ENCODE measurements around the gene RAB41. TPM values are rescaled to one million over a fixed set of nuclear protein-coding genes. Genes with fewer than 3 reads are reported as not detected.

The RAB41 gene
- total RNA-seq, 1 experiment from 2014 or later = not detected

DNA sequence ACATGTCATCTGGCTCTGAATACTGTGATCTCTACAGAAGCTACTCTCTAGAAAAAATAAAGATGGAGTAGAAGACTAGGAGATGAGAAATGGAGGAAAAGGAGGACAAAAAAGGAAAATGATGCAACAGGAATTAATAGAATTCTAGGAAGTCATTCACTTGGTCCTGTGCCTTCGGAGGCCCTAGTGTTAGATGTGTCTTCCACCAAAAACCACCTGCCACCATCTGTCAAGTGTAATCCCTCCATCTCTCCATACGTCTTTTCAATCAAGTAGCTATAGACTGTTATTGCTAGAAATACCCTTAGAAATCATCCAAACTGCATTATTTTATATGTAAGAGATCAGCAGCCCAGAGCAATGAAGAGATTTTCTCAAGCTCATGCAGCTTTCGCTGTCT, 2.9 kb upstream of the RAB41 start:
- ATAC-seq (no peak), DNase-seq (no peak)
- Histone ChIP-seq H3K4me1 (ENCODE audit: insufficient read depth, low read length) (no peaks in the 10 kb centered on the region), H3K79me2 (ENCODE audit: low read length) (no peaks in the 10 kb centered on the region), H4K20me1 (ENCODE audit: low read length) (no peaks in the 10 kb centered on the region), H3K4me3 (ENCODE audit: low read length) (no peak overlapping the region), H3F3A (ENCODE audit: low read length, unreplicated experiment) (no peaks in the 10 kb centered on the region), H3K9ac (ENCODE audit: low read length) (no peak overlapping the region), H3K27me3 (ENCODE audit: low read length) (no peaks in the 10 kb centered on the region), H3K27ac (ENCODE audit: low read length) (no peak overlapping the region), H3K36me3 (ENCODE audit: low read depth, low read length) (no peaks in the 10 kb centered on the region), H3K9me3 (ENCODE audit: low read length) (no peaks in the 10 kb centered on the region), H3K9me2 (replicated peaks; ENCODE audit: low read length) (no peaks in the 10 kb centered on the region), H2AFZ (ENCODE audit: low read length) (no peak overlapping the region), H3K4me2 (ENCODE audit: low read length) (no peak overlapping the region)
- TF ChIP-seq, protein P1, sequence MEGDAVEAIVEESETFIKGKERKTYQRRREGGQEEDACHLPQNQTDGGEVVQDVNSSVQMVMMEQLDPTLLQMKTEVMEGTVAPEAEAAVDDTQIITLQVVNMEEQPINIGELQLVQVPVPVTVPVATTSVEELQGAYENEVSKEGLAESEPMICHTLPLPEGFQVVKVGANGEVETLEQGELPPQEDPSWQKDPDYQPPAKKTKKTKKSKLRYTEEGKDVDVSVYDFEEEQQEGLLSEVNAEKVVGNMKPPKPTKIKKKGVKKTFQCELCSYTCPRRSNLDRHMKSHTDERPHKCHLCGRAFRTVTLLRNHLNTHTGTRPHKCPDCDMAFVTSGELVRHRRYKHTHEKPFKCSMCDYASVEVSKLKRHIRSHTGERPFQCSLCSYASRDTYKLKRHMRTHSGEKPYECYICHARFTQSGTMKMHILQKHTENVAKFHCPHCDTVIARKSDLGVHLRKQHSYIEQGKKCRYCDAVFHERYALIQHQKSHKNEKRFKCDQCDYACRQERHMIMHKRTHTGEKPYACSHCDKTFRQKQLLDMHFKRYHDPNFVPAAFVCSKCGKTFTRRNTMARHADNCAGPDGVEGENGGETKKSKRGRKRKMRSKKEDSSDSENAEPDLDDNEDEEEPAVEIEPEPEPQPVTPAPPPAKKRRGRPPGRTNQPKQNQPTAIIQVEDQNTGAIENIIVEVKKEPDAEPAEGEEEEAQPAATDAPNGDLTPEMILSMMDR (conservative IDR thresholded peaks at IDR 0.05; ENCODE audit: low read depth, low read length) = no peak
- TF ChIP-seq EZH2phosphoT487 (IDR thresholded peaks at IDR 0.05; ENCODE audit: borderline replicate concordance, low read length) (no peak), EZH2 (IDR thresholded peaks at IDR 0.05; ENCODE audit: low read length, unreplicated experiment) (no peak)
- intact Hi-C loops (cut with micrococcal nuclease) = no loop called here
- no TSS peak for BruUV-seq (replicated peaks)
- POLR2A ChIA-PET (ENCODE audit: unreplicated experiment) = no interaction called here
- CTCF ChIA-PET = no interaction called here

DNA sequence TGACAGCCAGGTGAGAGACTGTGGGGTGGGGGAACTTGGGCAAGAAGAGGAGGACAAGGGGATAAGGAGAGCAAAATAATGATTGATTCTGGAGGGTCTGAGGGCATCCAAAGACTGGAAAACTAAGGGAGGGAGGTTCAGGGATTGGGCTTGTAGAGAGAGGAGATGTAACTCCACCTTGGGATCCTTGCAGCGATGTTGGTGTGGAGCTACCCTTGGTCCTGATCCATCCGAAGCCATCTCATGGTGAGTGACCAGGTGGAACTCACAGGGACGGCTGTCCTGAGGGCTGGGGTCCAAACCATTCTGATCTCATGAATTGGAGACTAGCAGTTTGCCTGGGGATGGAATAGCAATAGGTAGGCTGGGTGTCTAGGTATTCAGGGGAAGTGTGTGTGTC, 1.4 kb upstream of the RAB41 start:
- ChIA-PET CTCF (no interaction called here), POLR2A (ENCODE audit: unreplicated experiment) (interaction anchor here (0.6 kb wide), 1 partner anchor 272 kb away, joined by 3 read pairs; no protein-coding TSS in a partner anchor)
- no peaks in the 10 kb centered on the region for H3K4me1 ChIP-seq (ENCODE audit: insufficient read depth, low read length)
- no peak overlapping the region for H3K4me2 ChIP-seq (ENCODE audit: low read length)
- no peak overlapping the region for H3K9ac ChIP-seq (ENCODE audit: low read length)
- no peaks in the 10 kb centered on the region for H3K36me3 ChIP-seq (ENCODE audit: low read depth, low read length)
- H3K4me3 ChIP-seq (ENCODE audit: low read length) = no peak overlapping the region
- H3F3A ChIP-seq (ENCODE audit: low read length, unreplicated experiment) = no peaks in the 10 kb centered on the region
- BruUV-seq (replicated peaks) = no TSS peak
- TF ChIP-seq, protein P1 (conservative IDR thresholded peaks at IDR 0.05; ENCODE audit: low read depth, low read length) = no peak
- TF ChIP-seq EZH2phosphoT487 (IDR thresholded peaks at IDR 0.05; ENCODE audit: borderline replicate concordance, low read length) (no peak), EZH2 (IDR thresholded peaks at IDR 0.05; ENCODE audit: low read length, unreplicated experiment) (no peak)
- H4K20me1 ChIP-seq (ENCODE audit: low read length) = no peaks in the 10 kb centered on the region
- no peaks in the 10 kb centered on the region for H3K27me3 ChIP-seq (ENCODE audit: low read length)
- DNase-seq (no peak), ATAC-seq (no peak)
- intact Hi-C loops (cut with micrococcal nuclease) = no loop called here
- no peaks in the 10 kb centered on the region for H3K9me2 ChIP-seq (replicated peaks; ENCODE audit: low read length)
- H3K79me2 ChIP-seq (ENCODE audit: low read length) = no peaks in the 10 kb centered on the region
- H3K9me3 ChIP-seq (ENCODE audit: low read length) = no peaks in the 10 kb centered on the region
- no peak overlapping the region for H3K27ac ChIP-seq (ENCODE audit: low read length)
- H2AFZ ChIP-seq (ENCODE audit: low read length) = no peak overlapping the region

DNA sequence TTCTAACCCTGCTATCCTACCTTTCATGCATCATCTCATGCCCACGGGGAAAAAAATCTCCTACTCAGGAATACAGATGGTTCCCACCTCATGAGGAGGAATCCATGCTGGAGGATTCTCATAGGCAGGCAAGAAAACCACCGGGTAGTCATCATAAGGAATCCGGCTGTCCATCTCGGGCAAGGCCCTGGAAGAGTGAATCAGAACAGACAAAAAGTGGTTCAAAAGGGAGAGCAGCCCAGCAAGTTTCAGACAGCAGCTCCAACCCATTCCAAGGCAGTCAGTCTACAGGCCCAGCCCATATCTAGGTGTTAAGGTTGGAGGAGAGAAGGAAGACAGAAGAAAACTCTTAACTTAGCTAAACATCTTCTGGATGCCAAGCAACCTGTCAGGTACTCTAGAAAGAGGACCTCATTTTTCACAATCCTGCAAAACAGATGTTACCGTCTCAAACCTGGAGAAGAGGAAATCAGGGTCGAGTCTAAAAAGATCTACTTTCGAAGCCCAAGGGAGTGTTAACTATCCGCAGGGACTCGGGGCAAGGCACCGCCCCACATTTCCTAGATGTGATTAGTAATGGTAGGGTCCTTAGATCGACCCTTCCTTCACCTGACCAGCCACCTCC, 7.3 kb downstream of the RAB41 start:
- no peak for TF ChIP-seq EZH2 (IDR thresholded peaks at IDR 0.05; ENCODE audit: low read length, unreplicated experiment)
- TF ChIP-seq, protein P1 (conservative IDR thresholded peaks at IDR 0.05; ENCODE audit: low read depth, low read length) = no peak
- no peak for TF ChIP-seq EZH2phosphoT487 (IDR thresholded peaks at IDR 0.05; ENCODE audit: borderline replicate concordance, low read length)
- CTCF ChIA-PET = interaction anchor here (0.7 to 2.0 kb wide), 2 partner anchors 156 to 188 kb away, joined by 3 to 8 read pairs; partner anchors contain the start of gene IGBP1
- peaks cover 5% of the 10 kb centered on the region for H3F3A ChIP-seq (ENCODE audit: low read length, unreplicated experiment)
- BruUV-seq (replicated peaks) = TSS peak; percentile 79
- peaks cover 23% of the 10 kb centered on the region for H3K4me1 ChIP-seq (ENCODE audit: insufficient read depth, low read length)
- intact Hi-C loops (cut with micrococcal nuclease) = no loop called here
- DNase-seq = peak; percentile 14
- H4K20me1 ChIP-seq (ENCODE audit: low read length) = peaks cover 9% of the 10 kb centered on the region
- peak overlapping the region; percentile 93 for H3K4me3 ChIP-seq (ENCODE audit: low read length)
- H3K9me3 ChIP-seq (ENCODE audit: low read length) = no peaks in the 10 kb centered on the region
- no peak for ATAC-seq
- H3K27ac ChIP-seq (ENCODE audit: low read length) = peak overlapping the region; percentile 7; the same call in 1 of the 2 replicates
- H3K36me3 ChIP-seq (ENCODE audit: low read depth, low read length) = peaks cover 10% of the 10 kb centered on the region; the same call in 1 of the 2 replicates
- POLR2A ChIA-PET (ENCODE audit: unreplicated experiment) = interaction anchor here (0.6 kb wide), 1 partner anchor 156 kb away, joined by 3 read pairs; the partner anchor contains the start of gene IGBP1
- H3K27me3 ChIP-seq (ENCODE audit: low read length) = no peaks in the 10 kb centered on the region
- peaks cover 53% of the 10 kb centered on the region for H3K79me2 ChIP-seq (ENCODE audit: low read length)
- H3K9ac ChIP-seq (ENCODE audit: low read length) = peak overlapping the region; percentile 88
- peak overlapping the region; percentile 94 for H2AFZ ChIP-seq (ENCODE audit: low read length)
- H3K4me2 ChIP-seq (ENCODE audit: low read length) = peak overlapping the region; percentile 94
- H3K9me2 ChIP-seq (replicated peaks; ENCODE audit: low read length) = no peaks in the 10 kb centered on the region

All from PC-3 (cell line).